Activated CD8-positive, alpha-beta memory T cell treated with anti-CD3 and anti-CD28 coated beads, Interleukin-2, amount 50 U/mL, for 1 hour (primary cell): ENCODE measurements around the gene VPS26B.
"Not testable (repeated sequence)": the region's sequence is repeated elsewhere in the genome, so short reads cannot be mapped to it uniquely, and the experiment has no call there.

ENCODE experiments used
- DNase-seq: peaks from one replicate; pipeline ENCODE4 v3.0.0-alpha.2; 2020; ENCODE audit errors: extremely low read depth

VPS26B gene

DNA sequence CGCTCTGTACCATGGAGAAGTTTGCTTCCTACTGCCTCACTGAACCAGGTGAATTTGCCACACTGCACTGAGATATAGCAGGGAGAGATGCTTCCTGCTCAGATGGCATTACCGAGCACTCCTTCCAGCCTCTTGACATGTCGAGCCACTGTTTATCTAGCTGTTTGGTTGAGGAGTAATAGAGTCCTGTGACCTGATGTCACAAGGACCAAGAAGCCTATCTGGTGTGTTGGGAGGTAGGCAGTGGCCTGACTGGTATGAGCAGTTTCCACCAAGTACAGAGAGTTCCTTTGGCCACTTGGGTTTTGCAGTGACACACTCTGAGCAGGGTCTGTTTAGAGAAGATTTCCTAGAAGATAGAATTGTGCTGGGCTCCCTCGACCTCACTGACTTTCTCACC is 34.1 kb downstream of the VPS26B start:
- no peak for DNase-seq

DNA sequence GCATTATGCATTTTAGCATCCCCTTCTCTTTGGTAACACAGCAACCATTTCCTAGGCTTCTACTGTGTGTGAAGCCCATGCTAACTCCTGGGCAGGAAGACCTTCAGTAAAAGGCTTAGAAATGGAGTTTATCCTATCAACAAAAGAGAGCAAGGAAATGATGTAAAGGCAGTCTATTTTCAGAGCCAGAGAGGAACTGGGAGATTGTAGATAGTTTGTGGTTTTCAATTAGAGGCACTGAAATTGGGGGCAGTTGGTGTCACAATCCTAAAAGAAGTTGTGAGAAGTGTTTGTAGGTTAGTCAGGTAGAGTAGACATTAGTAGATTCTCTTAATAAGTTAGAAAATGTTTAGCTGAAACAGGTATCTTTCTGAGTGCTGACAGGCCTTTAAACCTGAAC is 36.0 kb downstream of the VPS26B start:
- no peak for DNase-seq

DNA sequence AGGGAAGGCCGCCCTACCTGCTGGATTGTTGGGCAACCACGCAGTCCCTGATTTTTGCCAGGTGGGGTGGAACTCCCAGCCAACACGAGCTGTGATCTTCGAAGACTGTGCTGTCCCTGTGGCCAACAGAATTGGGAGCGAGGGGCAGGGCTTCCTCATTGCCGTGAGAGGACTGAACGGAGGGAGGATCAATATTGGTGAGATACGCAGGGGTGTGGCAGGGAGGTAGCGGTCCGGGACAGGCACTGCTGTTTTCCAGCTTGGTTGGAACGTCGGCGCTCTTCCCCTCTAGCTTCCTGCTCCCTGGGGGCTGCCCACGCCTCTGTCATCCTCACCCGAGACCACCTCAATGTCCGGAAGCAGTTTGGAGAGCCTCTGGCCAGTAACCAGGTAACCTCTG is 36.5 kb downstream of the VPS26B start:
- DNase-seq, result no peak

DNA sequence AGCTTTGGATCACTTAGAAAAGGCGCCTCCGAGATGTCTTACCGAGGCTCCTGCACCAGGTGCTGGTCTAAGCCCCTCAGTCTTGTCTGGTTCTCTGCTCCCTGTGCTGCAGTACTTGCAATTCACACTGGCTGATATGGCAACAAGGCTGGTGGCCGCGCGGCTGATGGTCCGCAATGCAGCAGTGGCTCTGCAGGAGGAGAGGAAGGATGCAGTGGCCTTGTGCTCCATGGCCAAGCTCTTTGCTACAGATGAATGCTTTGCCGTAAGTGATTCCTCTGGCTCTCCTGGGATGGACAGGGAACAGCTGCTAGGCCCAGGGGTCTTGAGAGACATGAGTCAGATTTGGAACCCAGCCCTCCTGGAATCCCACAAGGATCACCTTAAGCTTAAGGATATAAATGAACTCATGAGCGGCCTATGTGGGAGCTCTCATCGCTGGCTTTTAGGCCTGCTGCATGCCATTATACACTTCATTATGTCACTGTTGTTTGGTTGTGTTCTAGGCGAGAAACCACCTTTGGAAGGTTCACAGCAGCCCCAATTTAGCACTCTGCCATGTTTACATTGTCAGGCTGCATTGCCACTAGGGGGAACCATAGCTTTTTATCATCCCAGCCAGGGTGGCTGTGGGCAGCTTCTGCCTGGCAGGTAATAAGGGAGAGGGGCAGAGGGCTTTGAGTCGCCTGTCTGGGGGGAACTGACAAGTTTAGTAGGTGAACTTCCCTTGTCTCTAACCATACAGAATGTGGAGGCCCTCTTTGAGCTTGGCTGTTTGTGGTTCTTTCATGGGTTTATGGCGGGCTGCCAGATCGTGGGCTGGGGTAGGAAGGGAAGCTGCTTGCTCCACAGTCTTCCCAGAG is 37.4 kb downstream of the VPS26B start:
- no peak for DNase-seq

DNA sequence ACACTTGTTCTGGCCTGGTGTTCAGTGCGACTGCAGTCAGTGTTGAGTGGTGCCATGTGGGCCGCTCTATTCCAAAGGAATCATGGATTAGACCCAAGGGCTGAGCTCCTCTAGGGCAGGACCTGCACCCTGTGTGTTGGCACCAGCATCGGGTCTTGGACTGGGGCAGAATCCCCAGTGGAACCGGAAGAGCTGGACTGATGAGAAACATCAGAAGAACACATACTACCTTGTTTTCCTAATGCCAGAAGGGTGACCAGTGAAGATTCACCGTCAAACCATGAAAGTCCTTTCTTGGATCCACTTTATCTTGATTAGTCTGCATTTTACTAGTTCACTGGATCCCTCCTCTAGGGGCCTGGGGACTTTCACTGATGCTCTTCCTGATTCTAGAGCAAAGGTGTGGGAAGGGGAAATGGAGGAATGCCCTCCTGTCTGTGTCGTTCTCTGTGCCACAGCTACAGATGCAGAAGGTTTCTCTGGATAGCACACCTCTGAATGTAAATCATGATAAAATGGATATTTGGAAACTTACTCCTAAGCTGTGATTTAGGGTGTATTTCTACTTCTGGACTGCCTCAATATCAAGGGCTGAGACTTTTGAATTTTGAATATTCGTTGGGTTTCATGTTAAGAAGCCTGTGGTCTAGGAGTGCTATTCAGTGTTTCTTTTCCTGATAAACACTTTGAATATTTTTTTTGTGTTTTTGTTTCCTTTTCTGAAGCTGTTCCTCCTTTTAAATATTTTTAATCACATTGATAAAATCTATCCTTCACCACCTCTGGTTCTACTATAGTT is 40.7 kb downstream of the VPS26B start:
- no peak for DNase-seq

DNA sequence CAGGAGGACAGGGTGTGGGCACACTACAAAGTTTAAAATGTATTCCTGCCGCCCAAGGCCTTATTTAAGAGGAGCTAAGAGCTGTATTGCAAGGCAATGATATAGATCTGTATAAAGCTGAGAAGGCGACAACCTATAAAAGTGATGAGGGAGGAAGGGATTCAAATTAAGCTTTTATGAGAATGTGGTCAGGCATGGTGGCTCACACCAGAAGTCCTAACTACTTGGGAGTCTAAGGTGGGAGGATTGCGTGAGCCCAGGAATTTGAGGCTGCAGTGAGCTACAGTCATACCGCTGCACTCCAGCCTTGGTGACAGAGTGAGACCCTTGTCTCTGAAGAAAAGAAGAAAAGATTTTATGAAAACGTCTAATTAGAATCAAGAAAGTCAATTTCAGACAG is 42.0 kb downstream of the VPS26B start:
- no peak for DNase-seq

DNA sequence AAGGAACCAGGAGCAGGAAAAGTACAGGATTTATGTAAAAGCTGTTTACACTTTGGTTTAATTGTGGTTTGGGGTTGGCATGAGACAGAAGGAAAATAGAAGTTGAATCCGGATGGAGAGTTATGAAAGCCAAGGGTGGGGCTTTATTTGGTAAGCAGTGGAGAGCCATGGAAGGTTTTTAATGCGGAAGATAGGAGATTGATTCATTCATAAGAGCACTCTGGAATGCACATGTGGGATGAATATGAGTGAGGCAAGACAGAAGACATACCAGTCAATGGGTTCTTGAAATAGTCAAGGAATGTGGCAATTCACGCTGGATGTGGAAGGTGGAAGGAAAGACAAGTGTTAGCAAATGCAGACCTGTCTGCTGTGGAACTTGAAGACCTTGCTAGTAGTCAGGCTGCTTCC is 42.4 kb downstream of the VPS26B start:
- DNase-seq, result no peak

DNA sequence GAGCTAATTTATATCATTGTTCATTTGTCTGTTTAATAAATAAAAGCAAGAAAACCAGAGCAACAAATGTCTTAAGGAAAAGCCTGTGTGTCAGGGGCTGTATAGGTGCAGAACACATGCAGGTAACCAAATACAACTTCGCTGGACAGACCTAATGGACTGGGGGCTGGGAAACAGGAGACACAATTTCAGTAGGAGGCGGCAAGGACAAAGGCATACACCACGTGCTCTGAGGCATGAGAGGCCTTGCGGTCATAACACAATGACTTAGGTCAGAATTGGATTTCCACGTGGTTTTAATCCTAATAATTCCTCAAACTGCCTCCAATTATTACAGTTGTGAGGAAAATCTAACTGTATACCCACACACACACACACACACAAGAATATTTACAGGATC is 43.0 kb downstream of the VPS26B start:
- DNase-seq, result no peak

DNA sequence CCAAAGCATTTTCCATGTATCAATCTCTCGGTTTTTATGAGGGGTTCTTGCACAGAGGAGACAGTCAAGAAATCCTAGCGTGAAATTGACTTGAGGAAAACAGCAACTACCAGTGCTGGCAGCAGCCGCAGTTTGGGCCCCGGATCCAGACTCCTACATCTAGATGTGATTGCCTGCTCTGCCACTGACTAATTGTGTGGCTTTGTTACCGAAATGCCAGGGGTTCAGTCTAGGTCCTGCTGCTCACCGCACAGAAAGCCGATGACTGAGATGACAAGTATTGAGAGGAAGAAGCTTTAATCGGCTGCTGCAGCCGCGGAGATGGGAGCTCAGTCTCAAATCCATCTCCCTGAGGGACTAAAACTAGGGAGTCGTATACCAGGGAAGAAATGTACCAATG is 43.5 kb downstream of the VPS26B start:
- no peak for DNase-seq

DNA sequence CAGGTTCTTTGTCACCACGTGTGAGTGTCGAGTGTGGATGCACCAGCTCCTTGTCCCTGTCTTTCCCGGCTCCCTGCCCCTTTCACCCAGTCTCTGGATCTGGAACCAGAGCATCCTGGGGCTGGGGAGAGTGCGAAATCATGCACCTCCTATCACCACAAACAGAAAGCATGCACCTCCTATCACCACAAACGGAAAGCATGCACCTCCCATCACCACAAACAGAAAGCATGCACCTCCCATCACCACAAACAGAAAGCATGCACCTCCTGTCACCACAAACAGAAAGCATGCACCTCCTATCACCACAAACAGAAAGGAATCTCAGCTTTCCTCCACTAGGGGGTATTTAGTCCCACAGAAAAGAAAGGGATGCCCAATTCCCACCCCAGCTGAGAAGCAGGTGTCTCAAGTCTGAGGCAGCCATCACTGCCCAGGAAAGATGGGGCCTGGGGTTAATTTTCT is 45.8 kb downstream of the VPS26B start:
- no peak for DNase-seq

DNA sequence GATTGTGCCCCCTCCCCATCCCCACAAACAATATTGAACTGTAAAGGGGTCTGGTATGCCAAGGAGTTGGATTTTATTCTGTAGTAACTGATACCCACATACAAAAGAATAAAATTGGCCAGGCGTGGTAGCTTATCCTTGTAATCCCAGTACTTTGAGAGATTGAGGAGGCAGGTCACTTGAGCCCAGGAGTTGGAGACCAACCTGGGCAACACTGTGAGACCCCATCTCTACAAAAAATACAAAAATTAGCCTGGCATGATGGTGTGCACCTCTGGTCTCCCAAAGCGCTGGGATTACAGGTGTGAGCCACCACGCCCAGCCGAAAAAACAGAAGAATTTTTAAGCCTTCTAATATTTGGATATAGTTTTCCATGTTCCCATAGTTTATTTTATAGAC is 47.5 kb downstream of the VPS26B start:
- DNase-seq, result no peak

DNA sequence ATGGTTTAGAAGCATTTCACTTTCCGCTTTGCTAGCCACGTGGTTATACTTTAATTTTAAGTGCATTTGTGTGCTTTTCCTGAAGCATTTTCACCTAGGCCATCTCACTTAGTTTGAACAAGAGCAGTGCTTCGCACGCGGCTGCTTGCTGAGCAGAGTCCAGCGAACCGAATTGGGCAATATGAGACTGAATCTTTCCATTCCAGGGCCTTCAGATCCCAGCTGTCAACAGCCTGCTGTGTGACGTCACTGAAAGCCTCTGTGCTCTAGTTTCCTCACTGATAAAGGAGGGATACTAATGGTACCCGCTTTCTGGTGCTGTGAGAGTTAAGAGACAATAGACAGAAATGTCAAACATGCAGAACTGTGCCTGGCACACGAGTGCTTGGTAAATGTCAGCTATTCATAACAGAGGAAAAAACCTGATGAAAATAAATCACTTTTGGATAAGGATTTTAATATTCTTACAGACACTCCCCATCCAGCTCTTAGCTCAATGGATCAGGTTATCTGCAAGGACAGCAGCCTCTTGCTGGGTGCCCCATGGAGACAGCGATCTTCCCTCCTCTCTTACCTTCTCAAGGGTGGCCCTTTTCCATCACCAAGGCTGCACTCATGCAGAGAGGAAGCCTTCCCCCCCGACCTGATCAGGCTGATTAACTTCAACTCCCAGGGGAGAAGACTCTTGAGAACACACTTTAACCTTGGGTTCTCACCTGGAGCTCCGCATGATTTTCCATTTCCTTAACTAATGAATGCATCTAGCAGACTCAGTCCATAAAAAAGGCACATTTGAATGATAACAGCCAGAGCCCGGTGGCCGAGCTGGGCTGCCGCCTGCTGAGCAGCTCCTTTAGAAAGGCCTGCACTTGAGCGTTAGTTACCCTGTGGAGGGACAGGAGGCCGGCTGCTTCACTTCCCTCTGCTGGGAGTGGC is 48.2 kb downstream of the VPS26B start:
- DNase-seq, result no peak

DNA sequence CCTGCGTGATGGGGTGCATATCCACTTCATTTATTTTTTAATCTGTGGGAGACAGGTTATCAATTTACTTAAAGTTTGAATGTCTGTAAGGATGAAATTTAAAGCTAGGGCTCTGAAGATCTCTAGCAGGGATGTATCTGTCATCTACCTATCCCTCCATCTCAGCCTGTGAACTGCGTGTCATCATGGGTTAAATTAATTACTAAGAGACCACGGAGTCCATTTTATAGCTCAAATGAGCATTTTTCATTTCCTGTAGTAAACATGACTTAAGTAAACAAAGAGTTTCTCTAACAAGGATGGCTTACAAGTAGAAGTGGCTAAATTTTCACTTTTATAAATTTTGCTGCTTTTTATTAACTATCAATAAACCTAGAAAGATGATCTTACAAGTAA is 48.8 kb downstream of the VPS26B start:
- DNase-seq, result no peak

DNA sequence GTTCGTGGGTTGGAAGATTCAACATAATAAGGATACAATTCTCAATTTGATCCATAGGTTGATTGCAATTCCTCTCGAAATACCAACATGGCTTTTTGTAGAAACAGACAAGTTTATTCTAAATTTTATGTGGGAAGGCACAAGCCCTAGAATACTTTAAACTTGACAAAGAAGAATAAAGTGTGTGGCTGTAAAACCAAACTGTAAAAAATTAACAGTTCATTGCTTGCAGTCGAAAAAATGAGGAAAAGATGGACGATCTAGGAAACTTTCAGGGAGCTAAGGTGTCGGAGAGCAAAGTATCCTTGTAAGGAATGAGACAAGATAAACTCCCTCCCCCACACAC is 50.7 kb downstream of the VPS26B start:
- DNase-seq, result no peak

DNA sequence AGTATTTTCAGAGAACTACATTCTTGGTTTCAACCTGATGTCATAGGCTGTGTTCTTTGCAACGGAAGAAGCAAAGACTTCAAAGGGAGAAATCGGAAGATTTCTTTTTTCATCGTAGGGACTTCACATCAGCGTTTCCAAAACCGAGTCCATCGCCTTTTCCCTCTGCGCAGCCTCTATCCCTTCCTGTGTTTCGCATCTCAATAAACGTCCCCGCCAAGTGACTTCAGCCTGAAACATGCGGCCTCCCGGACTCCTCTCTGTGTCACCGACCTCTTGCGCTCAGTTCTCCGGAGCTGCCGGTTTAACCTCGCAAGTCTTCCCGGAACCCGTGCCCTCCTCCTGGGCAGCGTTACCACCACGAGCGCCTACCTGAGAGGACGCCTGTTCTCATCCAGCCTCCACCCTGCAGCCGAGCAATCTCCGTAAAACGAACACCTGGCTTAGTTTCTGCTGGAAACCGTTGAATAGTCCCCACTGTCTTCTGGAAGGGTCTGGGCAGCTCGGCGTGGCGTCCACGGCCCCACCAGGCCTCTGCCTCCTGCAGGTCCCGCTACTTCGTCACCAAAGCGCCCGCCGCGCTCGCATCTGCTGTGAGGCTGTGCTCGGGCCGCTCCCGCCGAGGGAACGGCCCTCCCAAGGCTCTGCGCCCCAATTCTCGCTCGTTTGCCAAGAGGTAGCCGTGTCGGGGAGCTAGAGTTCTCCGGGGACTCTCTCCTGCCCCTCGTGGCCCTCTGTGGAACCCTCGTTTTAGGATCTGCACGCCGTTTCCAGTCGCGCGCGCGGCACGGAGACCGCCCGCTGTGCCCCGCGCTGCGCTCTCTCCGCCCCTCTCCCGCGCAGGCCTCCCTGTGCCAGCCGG is 51.3 kb downstream of the VPS26B start, which contains the start of gene GLB1L3:
Gene GLB1L3 (plus strand): TSS at position 846 of the 862 bp plus-strand sequence. CDS start 362 bp downstream, outside the sequence.
- peak; percentile 55 for DNase-seq

DNA sequence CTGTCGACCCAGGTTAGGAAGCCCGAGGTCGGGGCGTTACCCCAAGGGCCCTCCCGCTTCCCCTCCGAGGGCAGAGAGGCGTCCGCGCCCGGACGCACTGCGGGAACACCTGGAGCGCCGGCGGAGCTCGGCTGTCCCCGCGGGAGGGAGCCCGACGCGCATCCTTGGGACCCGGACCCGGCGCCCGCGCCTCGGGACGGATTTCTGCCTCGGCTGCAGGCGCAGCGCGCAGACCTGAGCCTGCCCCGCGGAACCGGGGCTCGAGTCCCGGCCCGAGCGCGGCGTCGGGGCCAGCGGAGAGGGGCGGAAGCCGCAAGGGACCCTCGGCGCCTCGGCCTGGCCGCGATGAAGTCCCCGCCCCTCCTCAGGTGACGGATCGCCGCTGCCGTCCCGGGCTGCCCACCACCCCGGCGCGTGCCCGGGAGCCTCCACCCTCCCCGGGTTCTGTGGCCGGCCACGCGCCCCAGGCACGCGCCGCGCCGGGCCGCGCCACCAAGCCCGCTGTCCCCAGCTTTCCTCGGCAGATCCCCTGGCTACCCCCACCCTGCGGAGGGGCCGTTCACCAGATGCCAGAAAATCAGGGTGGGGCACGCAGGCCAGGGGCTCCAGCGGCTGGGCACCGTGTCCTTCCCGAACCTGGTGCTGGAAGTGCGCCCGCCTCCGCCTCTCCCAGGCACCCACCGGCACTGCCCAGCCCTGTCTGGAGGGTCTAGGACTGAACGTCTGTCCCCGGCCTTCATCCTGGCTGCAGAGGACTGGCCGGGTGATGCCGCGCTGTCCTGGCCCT is 52.1 kb downstream of the VPS26B start:
- DNase-seq, result no peak

DNA sequence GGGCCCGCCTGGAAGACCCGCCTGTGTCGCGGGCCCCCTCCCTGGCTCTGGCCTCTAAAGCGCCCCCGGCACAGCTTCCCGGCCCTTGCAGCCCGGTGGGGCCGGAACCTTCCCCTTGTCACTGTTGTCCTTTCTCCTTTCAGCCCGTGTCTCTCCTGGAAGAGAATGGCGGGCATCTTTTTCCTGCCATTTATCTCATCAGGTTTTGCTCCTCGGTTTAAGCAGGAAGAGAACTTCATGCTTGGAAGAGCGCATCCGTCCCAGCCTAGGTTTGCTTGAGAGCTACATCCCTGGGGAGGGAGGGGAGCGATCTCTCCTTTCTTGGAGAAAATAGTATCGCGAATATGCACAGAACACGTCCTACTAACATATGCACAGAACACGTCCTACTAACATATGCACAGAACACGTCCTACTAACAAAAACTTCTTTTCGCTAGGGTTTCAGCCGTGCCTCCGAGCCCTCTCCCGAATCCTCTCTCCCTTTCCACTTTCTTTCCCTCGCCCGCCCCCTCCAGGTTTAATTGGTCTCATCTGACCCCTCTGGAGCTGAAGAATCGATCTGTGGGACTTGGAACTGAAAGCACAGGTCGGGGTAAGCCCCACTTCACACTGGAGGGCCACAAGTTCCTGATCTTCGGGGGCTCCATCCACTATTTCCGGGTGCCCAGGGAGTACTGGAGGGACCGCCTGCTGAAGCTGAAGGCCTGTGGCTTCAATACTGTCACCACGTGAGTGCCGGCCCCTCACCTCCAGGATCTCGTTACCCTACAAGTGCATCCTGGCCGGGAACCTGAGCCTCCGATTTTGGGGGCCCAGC is 52.9 kb downstream of the VPS26B start:
- DNase-seq, result no peak

DNA sequence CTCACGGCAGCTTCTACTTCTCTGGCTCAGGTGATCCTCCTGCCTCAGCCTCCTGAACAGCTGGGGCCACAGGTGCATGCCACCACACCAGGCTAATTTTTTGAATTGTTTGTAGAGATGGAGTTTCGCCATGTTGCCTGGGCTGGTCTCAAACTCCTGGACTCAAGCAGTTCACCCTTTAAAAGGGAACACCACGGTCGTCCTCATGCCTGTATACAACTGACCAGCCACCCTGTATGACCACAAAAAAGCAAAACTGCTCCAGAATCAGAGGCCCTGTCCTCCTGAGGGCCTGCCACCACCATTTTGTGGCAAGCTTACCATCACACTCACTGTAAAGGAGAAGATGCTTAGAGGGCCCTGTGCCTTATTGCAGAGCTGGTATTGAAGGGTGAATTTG is 53.9 kb downstream of the VPS26B start:
- no peak for DNase-seq

DNA sequence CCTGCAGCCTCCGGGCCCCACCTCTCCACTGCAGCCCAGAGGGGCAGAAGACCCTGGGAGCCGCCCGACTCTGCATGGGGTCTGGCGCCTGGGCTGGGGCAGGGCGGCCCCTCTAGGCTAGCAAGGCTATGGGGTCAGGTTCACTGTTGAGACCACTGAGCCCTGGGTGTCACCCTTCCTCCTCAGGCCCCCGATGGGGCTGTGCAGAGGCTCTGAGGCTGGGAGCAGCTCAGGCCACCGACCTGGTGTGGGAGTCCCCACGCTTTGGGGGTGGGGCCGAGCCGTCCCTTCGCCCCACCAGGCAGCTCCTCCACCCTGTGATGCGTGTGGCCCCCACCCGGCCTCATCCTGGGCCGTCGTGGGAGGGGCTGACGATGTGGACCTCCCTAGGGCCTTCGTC is 57.2 kb downstream of the VPS26B start:
- not testable (repeated sequence) for DNase-seq
